WERI-Rb-1 (cell line): ENCODE results near the gene MFAP1.

Experiments
- DNase-seq: peaks from one replicate; pipeline ENCODE4 v3.0.0-alpha.2; 2020
- H3K27ac ChIP-seq: fragments of 250-450 bp; sonication (Bioruptor Pico); 2 replicates; pipeline ENCODE4 v1.5.1; 2020; ENCODE audit warnings: mild to moderate bottlenecking, moderate library complexity
- H3K27me3 ChIP-seq: fragments of 250-450 bp; sonication (Bioruptor Pico); 2 replicates; pipeline ENCODE4 v1.5.1; 2021; ENCODE audit warnings: mild to moderate bottlenecking, low read depth, moderate library complexity; ENCODE audit not compliant: insufficient read depth, severe bottlenecking
- H3K36me3 ChIP-seq: fragments of 250-450 bp; sonication (Bioruptor Pico); 2 replicates; pipeline ENCODE4 v1.5.1; 2020; ENCODE audit warnings: mild to moderate bottlenecking, moderate library complexity
- H3K4me3 ChIP-seq: 2 replicates; pipeline ENCODE4 v1.5.1; 2011; ENCODE audit warnings: low read depth, mild to moderate bottlenecking, control low read depth, low read length
- H3K9me3 ChIP-seq: fragments of 250-450 bp; sonication (Bioruptor Pico); 2 replicates; pipeline ENCODE4 v1.5.1; 2021; ENCODE audit warnings: mild to moderate bottlenecking, moderate library complexity; ENCODE audit not compliant: severe bottlenecking
- CTCF ChIP-seq: IDR thresholded peaks from 2 replicates; pipeline ENCODE4 v1.5.1; 2011; ENCODE audit warnings: low read depth, mild to moderate bottlenecking, control low read depth, inconsistent platforms, low read length

The MFAP1 gene

DNA sequence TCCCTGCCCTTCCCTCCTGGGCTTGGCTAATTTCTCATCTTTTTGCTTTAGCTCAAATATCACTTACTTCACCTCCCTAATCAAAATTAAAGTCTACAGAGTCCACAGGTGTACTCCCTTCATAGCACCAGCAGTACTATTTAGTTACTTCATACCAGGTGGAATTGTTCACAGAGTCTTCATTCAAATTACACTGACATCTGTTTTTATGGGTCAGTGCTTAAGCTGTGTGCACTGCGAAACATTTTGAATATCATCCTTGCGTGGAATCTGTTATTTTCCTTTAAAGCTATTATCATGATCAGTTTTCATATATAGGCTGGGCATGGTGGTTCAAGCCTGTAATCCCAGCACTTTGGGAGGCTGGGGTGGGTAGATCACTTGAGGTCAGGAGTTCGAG lies 35.1 kb downstream of the MFAP1 start:
- DNase-seq = no peak
- Histone ChIP-seq H3K9me3 (peaks cover 8% of the 10 kb centered on the region), H3K4me3 (no peak overlapping the region), H3K27me3 (no peaks in the 10 kb centered on the region), H3K27ac (peak overlapping the region; percentile 7; the same call in 1 of the 2 replicates), H3K36me3 (peaks cover 22% of the 10 kb centered on the region)
- no peak for TF ChIP-seq CTCF

- H3K4me3 ChIP-seq = no peak overlapping the region
- no peaks in the 10 kb centered on the region for H3K27me3 ChIP-seq
- no peak for DNase-seq
- peaks cover 2% of the 10 kb centered on the region for H3K36me3 ChIP-seq
- H3K27ac ChIP-seq = no peak overlapping the region
- no peaks in the 10 kb centered on the region for H3K9me3 ChIP-seq
- no peak for TF ChIP-seq CTCF
Measured at GRCh38 chr15:43779016-43779415, 45.5 kb downstream of the MFAP1 start.

GRCh38 chr15:43777267-43777914 lies 47.1 kb downstream of the MFAP1 start:
- H3K4me3 ChIP-seq = no peak overlapping the region
- H3K27ac ChIP-seq = no peak overlapping the region
- DNase-seq = no peak

GRCh38 chr15:43776718-43777266 lies 47.7 kb downstream of the MFAP1 start, which contains the start of gene ELL3:
Gene ELL3 (minus strand): TSS chr15:43776966. CDS start chr15:43776901, 65 bp downstream.
- TF ChIP-seq CTCF = no peak
- no peak for DNase-seq
- Histone ChIP-seq H3K27ac (no peak within 1 kb of the TSS), H3K9me3 (no peaks in the 10 kb centered on the region), H3K27me3 (no peaks in the 10 kb centered on the region), H3K36me3 (peaks cover 24% of the 10 kb centered on the region), H3K4me3 (no peak within 1 kb of the TSS)

More at GRCh38 chr15:43777267-43777914, 47.1 kb downstream of the MFAP1 start:
- Histone ChIP-seq H3K36me3 (peaks cover 18% of the 10 kb centered on the region), H3K9me3 (no peaks in the 10 kb centered on the region), H3K27me3 (no peaks in the 10 kb centered on the region)
- TF ChIP-seq CTCF = 0 out of 2 replicates have a peak, but pooled peaks have one; percentile 15

GRCh38 chr15:43776101-43776717 lies 48.3 kb downstream of the MFAP1 start:
- peaks cover 29% of the 10 kb centered on the region for H3K36me3 ChIP-seq
- H3K9me3 ChIP-seq = no peaks in the 10 kb centered on the region
- TF ChIP-seq CTCF = no peak
- no peak for DNase-seq
- H3K27ac ChIP-seq = no peak overlapping the region
- no peaks in the 10 kb centered on the region for H3K27me3 ChIP-seq
- H3K4me3 ChIP-seq = no peak overlapping the region
